Hematopoietic multipotent progenitor cell treated with erythropoietin and hydrocortisone succinate and interleukin-3 and kit ligand, for 4 days (in vitro differentiated cells): ENCODE results near the gene CNIH3.

Experiments used
- DNase-seq: peaks from one replicate; pipeline ENCODE4 v3.0.0-alpha.2; 2015

CNIH3 gene

DNA sequence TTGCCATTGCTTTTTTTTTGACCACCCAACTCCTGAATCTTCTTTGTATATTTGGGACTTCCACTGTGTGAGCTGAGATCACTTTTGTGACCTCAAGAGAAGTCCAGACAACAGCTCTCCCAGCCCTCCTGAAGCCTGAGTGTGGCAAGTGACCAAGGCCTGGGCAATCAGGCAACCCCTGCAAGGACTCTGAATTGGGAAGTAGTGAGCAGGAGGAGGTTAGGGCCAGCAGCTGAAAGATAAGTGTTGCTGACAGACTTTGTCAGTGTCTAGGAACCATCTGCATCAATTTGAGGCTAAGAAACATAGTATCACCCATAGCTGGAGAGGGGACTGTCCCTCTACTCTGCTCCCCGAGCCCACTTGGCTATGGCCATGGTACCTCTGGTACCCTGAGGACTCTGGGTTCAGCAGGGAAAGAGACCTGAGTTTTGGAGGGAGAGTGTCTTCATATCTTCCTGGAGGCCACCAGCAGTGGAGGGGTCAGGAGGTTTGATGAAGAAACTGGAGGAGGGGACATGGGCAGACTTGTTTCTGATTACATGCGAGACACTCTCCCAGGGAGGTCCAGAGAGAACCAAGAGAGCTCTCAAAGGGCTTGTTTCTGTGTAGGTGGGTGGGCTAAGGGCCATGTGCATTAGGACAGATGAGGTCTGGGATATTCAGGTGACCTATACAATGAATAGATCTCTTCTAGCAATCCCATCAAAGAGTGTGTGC lies 166.3 kb downstream of the CNIH3 start:
- DNase-seq, result no peak

DNA sequence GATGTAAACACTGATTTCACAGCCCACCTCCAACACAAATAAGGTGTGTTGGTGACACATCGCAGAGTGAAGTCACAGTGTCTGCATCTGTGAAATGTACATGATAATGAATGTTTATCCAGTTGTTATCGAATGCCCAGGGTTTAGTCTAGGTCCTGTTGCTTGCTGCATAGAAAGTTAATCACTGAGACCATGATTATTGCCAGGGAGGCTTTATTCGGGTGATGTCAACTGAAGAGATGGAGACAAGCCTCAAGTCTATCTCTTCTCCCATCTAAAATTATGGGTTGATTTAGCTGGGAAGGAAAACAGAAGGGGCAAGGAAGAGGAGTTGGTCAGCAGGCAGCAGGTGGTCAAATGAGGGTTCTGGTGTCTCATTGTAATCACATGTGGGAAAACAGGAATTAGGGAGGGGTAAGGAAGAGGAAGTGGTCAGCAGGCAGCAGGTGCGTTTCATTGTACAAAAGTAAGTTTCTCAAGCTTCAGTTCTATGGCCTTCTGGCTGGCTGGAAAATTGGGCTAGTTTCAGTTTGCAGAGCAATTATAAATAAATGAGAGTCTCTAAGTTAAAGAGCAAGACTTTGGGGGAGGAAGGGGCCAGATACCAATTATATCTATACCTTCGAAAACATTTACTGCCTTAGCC lies 167.0 kb downstream of the CNIH3 start:
- DNase-seq, result peak; percentile 24

DNA sequence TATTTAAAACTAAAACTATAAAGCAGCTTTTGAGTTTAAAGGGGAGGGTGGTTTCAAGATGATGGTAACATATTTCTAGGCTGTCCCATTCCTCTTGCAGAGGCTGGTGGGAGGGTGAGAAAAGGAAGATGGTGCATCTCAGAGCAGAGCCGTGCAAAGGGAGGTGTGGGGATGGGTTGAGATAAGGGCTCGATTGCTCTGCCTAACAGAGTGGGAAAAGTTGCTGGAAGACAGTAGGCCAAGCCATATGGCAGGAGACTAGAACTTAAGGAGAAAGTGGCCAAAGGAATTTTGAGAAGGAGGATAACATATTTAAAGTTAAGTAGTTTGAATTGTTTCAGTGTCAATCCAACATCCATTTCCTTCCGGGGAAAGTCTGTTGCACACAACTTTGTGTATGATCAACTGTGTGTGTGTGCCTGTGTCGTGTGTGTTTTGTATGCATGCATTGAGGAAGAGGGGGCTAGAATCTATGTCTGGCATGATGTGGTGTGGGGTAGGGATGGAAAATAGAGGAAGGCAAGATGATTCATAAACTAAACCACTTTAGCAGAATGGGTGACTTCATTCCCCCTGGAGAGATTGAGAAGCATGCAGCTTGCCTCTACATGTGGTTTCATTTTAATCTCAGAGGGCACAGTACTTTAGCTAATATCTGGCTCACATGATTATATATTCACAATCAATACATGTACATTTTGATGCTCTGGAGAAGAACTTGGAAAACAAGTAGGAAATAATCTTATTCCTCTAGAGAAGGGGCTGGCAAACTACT lies 168.3 kb downstream of the CNIH3 start:
- DNase-seq, result no peak

DNA sequence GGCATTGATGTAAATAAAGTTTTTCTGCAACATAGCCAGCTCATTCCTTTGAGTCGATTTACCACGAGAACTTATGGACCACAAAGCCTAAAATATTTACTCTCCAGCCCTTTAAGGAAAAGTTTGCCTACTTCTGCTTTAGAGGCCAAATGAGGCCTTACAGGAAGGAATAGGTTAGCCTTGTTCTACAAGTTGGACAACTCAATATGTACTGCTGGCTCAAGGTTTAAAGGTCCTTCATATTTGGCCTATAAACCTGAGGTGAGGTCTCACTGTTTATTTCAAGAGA lies 168.9 kb downstream of the CNIH3 start:
- no peak for DNase-seq

DNA sequence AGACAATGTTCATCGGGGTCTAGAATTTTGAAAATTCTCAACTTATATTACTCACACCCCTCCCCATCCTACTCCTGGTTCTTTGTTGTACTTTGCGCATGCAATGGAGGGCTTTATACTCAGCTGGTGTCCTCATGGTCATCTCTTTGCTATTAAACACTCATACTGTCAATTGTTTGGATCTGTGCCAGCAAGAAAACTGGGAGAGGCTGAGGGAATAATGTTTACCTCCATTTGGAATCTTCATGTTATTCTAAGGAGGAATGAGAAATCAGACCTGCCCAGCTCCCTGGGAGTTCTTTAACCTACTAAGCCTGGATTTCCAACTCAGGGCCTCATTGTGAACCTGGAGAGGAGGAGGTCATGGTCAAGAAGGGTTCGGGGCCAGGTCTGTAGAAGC lies 169.5 kb downstream of the CNIH3 start:
- DNase-seq, result no peak

DNA sequence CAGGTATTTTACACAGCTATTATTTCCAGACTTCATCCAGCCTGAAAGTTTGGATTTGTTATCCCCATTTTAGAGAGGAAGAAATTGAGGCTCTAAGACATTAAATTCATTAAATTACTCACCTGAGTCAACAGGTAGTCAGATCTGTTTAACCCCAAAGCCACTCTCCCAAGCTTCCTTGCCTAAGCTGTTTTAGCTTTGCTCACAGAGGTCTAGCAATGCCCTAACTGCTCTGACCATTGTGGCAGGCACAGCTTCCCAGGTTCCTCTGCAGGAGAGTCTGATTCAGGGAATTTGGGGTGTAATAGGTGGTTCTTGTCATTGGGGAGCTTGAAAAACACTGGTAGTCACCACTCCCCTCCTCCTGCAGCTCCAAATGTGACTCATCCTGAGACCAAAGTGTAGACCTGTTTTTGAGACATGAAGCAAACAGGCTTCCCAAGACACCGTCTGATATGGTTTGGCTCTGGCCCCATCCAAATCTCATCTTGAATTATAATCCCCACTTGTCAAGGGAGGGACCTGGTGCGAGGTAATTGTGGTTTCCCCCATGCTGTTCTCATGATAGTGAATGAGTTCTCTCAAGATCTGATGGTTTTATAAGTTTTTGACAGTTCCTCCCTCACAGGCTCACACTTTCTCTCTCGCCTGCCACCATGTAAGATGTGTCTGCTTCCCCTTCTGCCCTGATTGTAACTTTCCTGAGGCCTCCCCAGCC lies 170.6 kb downstream of the CNIH3 start:
- no peak for DNase-seq

DNA sequence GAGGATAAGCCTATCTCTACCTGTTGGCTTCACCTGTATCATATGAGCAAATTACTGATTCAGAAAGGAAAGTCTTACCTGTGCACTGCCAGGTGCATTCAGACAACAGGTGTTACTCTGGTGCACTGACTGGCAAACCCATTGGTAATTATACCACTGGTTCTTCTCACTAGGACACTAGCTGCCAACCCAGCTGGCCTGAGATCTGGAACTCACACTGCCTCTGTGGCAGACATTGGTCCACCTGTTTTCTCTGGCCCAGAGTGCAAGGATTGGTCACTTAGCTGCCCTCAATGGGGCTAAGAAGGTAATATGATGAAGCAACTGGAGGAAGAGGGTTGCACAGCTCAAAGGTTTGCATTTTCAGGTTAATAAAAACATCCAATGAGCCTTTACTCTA lies 173.2 kb downstream of the CNIH3 start:
- no peak for DNase-seq
